HepG2 (cell line): Measurements from ENCODE around the gene RBM44. TPM values are rescaled to one million over a fixed set of nuclear protein-coding genes. Genes with fewer than 3 reads are reported as not detected.

Experiments
- ATAC-seq: fragments of 200-7000 bp; cut with Tn5 transposase; 3 replicates; pipeline ENCODE4 v1.9.1; 2020; ENCODE audit warnings: mild to moderate bottlenecking, moderate library complexity
- BruUV-seq: library from RNA; stranded (reverse); fragments of 400-500 nt; replicated peaks from 2 replicates; lab custom pipeline; 2021; lab: Mats Ljungman, UMichigan
- CTCF ChIA-PET: fragments of 300-600 bp; formaldehyde crosslinking; extraction: SDS; loops from one replicate; lab custom pipeline; 2021; ENCODE audit warnings: low total read pairs, inconsistent platforms, low intra/inter-chr PET ratio; lab: Yijun Ruan, JAX
- POLR2A ChIA-PET: fragments of 350-600 bp; sonication (Branson Sonifier 250); formaldehyde crosslinking; loops from one replicate; lab custom pipeline; 2020; ENCODE audit warnings: antibody characterized with exemption, inconsistent platforms; lab: Yijun Ruan, JAX
- DNase-seq: peaks from one replicate; pipeline ENCODE4 v3.0.0-alpha.2; 2015; ENCODE audit warnings: low spot score
- FAIRE-seq: peaks from 3 replicates; lab custom pipeline; 2011; peaks lifted over from hg19 to GRCh38; lab: Jason Lieb, UNC
- H2AFZ ChIP-seq: one replicate; pipeline ENCODE4 v1.6.1; 2011; ENCODE audit warnings: low read length, inconsistent platforms
- H3K27ac ChIP-seq: fragments of 300-600 bp; 3 replicates; pipeline ENCODE4 v1.8.0; 2011; ENCODE audit warnings: mixed run types, mild to moderate bottlenecking, mixed read lengths, low read length, inconsistent platforms; ENCODE audit not compliant: insufficient read depth; ENCODE audit errors: extremely low read length
- H3K27me3 ChIP-seq, 2 experiments: fragments of 200-600 bp in 1 of 2; 2 replicates in 1 of 2; 3 replicates in 1 of 2; pipeline versions ENCODE4 v1.6.0 to v1.8.0; 2011; ENCODE audit warnings: low read length in 2 of 2, mild to moderate bottlenecking in 2 of 2, moderate library complexity in 2 of 2, inconsistent platforms in 1 of 2; ENCODE audit not compliant: insufficient read depth in 2 of 2, control insufficient read depth in 1 of 2
- H3K36me3 ChIP-seq, 2 experiments: fragments of 200-600 bp in 1 of 2; replicated peaks in 1 of 2; 2 replicates in 1 of 2; 3 replicates in 1 of 2; pipeline versions ENCODE4 v1.5.1 to v1.8.0; 2011; ENCODE audit warnings: low read length in 2 of 2, inconsistent platforms in 1 of 2; ENCODE audit not compliant: insufficient read depth in 2 of 2, control insufficient read depth in 1 of 2
- H3K4me1 ChIP-seq: 2 replicates; pipeline ENCODE4 v1.5.1; 2012; ENCODE audit warnings: low read length, inconsistent platforms; ENCODE audit not compliant: insufficient read depth
- H3K4me2 ChIP-seq: 2 replicates; pipeline ENCODE4 v1.6.0; 2011; ENCODE audit warnings: low read depth, low read length, inconsistent platforms
- H3K4me3 ChIP-seq, 3 experiments: fragments of 200-600 bp in 1 of 3; sonication (generic), shearing (Covaris generic) in 1 of 3; replicated peaks in 1 of 3; 2 replicates each; pipeline ENCODE4 v1.5.1; 2011 to 2016; ENCODE audit warnings: low read length in 3 of 3, inconsistent platforms in 2 of 3, low read depth in 2 of 3, mild to moderate bottlenecking in 2 of 3, control low read depth in 1 of 3, mixed read lengths in 1 of 3; ENCODE audit not compliant: insufficient read depth in 1 of 3
- H3K79me2 ChIP-seq: one replicate; pipeline ENCODE4 v1.6.1; 2011; ENCODE audit warnings: low read length, inconsistent platforms; ENCODE audit not compliant: insufficient read depth
- H3K9ac ChIP-seq: 2 replicates; pipeline ENCODE4 v1.6.0; 2011; ENCODE audit warnings: mild to moderate bottlenecking, low read depth, low read length, inconsistent platforms; ENCODE audit not compliant: insufficient read depth
- H3K9me3 ChIP-seq: 2 replicates; pipeline ENCODE4 v1.5.1; 2012; ENCODE audit warnings: mild to moderate bottlenecking, low read length
- H4K20me1 ChIP-seq: 2 replicates; pipeline ENCODE4 v1.6.0; 2011; ENCODE audit warnings: inconsistent platforms, mild to moderate bottlenecking, low read length, moderate library complexity; ENCODE audit not compliant: insufficient read depth
- AGO1 ChIP-seq: fragments of 200-400 bp; formaldehyde crosslinking; IDR thresholded peaks from 2 replicates; pipeline ENCODE4 v1.6.1; 2017; ENCODE audit warnings: mild to moderate bottlenecking, low read depth, low read length, moderate library complexity; ENCODE audit not compliant: poor library complexity, severe bottlenecking
- ARHGAP35 ChIP-seq: sonication (generic); formaldehyde crosslinking; IDR thresholded peaks from 2 replicates; pipeline ENCODE4 v1.9.0; 2022; ENCODE audit warnings: mild to moderate bottlenecking, inconsistent platforms, moderate library complexity, missing genetic modification reagents, borderline replicate concordance
- GMEB1 ChIP-seq: sonication (generic); formaldehyde crosslinking; IDR thresholded peaks from 2 replicates; pipeline ENCODE4 v1.5.1; 2020; ENCODE audit warnings: missing genetic modification reagents, mild to moderate bottlenecking, borderline replicate concordance
- MAFF ChIP-seq: IDR thresholded peaks from 2 replicates; pipeline ENCODE4 v1.6.1; 2011; ENCODE audit warnings: low read depth, low read length, improper control_type of control experiment
- MAFK ChIP-seq, 2 experiments: IDR thresholded peaks in 1 of 2; conservative IDR thresholded peaks in 1 of 2; 2 replicates each; pipeline ENCODE4 v1.6.1; 2011; ENCODE audit warnings: improper control_type of control experiment in 2 of 2, low read length in 2 of 2
- NR3C1 ChIP-seq: sonication (generic); formaldehyde crosslinking; IDR thresholded peaks from 2 replicates; pipeline ENCODE4 v1.4.0; 2020; ENCODE audit warnings: missing genetic modification reagents
- XBP1 ChIP-seq: sonication (generic); formaldehyde crosslinking; IDR thresholded peaks from 2 replicates; pipeline ENCODE4 v1.5.0; 2020; ENCODE audit warnings: missing genetic modification reagents
- ZHX2 ChIP-seq, 2 experiments: sonication (generic) in 1 of 2; formaldehyde crosslinking in 1 of 2; IDR thresholded peaks; 2 replicates each; pipeline versions ENCODE4 v1.6.1 to v1.9.0; 2014 to 2022; ENCODE audit warnings: antibody characterized with exemption in 1 of 2, borderline replicate concordance in 1 of 2, inconsistent platforms in 1 of 2, low read depth in 1 of 2, missing genetic modification reagents in 1 of 2
- ZNF615 ChIP-seq: sonication (generic); formaldehyde crosslinking; IDR thresholded peaks from 2 replicates; pipeline ENCODE4 v1.5.0; 2020; ENCODE audit warnings: mild to moderate bottlenecking, missing genetic modification reagents, borderline replicate concordance
- WGBS: methylation state at CpG from one replicate; pipeline ENCODE4 v1.1.6; 2017; ENCODE audit warnings: low lambda C conversion rate; 5-methylcytosine and 5-hydroxymethylcytosine counted together
- in situ Hi-C: cut with HindIII; loops from 2 replicates; pipeline ENCODE4 v1.10.0; 2017; ENCODE audit warnings: low pct_unique_long_range_greater_than_20kb; ENCODE audit not compliant: extremely low pct_ligation_motif_present
- intact Hi-C: fragments of 100-400 bp; cut with micrococcal nuclease; formaldehyde crosslinking; loops from one replicate; pipeline ENCODE4 v1.10.0; 2022; ENCODE audit not compliant: unreplicated experiment
- polyA plus RNA-seq, 8 experiments: library from polyadenylated mRNA; depleted of rRNA in 3 of 8; stranded (reverse) in 7 of 8; unstranded in 1 of 8; fragments of >200 nt; fragmentation: Illumina TruSeq in 4 of 8; extraction: Trizol in 4 of 8; gene quantifications; 2 replicates each; pipeline versions ENCODE4 v1.2.1 to v1.2.3, GENCODE V29; 2011 to 2016; ENCODE audit warnings: low read depth in 4 of 8, missing spikeins in 1 of 8, mixed read lengths in 1 of 8; ENCODE audit not compliant: insufficient read depth in 1 of 8
- total RNA-seq, 5 experiments: library from RNA; depleted of rRNA; stranded (reverse); fragments of >200 nt; fragmentation: Illumina TruSeq; extraction: Trizol; gene quantifications; 2 replicates each; pipeline ENCODE4 v1.2.3, GENCODE V29; 2016; ENCODE audit warnings: low read depth in 1 of 5

The RBM44 gene
- total and polyA plus RNA-seq, 2 of the 13 experiments (the other 11 are each of a cell fraction or from before 2014, with no cell fraction given): 0.13 to 0.50 TPM

- TF ChIP-seq GMEB1 (CRISPR knock-in tag) (no peak), AGO1 (no peak), ARHGAP35 (CRISPR knock-in tag) (no peak), NR3C1 (CRISPR knock-in tag) (no peak)
Measured at GRCh38 chr2:237816531-237816930, 18.0 kb downstream of the RBM44 start (continued).

GRCh38 chr2:237818066-237818473 lies 19.5 kb downstream of the RBM44 start:
- CTCF ChIA-PET: no interaction called here
- WGBS: 7% methylated on average over 5 of the region's 5 CpGs
- in situ Hi-C loops: no loop called here
- no TSS peak for BruUV-seq
- H3K36me3 ChIP-seq: no peaks in the 10 kb centered on the region
- no peak for FAIRE-seq
- H3K4me1 ChIP-seq: no peaks in the 10 kb centered on the region
- H3K27me3 ChIP-seq: 0 out of 5 replicates have a peak, but pooled peaks cover 0 to 4% of the 10 kb centered on the region in 2 experiments
- H3K4me2 ChIP-seq: no peak overlapping the region
- H3K27ac ChIP-seq: no peak overlapping the region
- no peaks in the 10 kb centered on the region for H3K9me3 ChIP-seq
- POLR2A ChIA-PET: no interaction called here
- intact Hi-C loops: no loop called here
- H3K9ac ChIP-seq: no peak overlapping the region
- H3K4me3 ChIP-seq: no peak overlapping the region
- no peaks in the 10 kb centered on the region for H4K20me1 ChIP-seq
- ATAC-seq: no peak
- DNase-seq: no peak
- TF ChIP-seq MAFF (peak; percentile 83), XBP1 (CRISPR knock-in tag) (no peak), ZNF615 (no peak), ZHX2 (IDR thresholded peaks at IDR 0.05; ENCODE audit: low read depth) (no peak), ZHX2 (CRISPR knock-in tag; IDR thresholded peaks at IDR 0.05; ENCODE audit: borderline replicate concordance) (no peak), MAFK (conservative IDR thresholded peaks at IDR 0.05 in 1 of 2, IDR thresholded peaks at IDR 0.05 in 1 of 2; ENCODE audit: low read length in 2 of 2) (peak; percentile 78 to 86)
- H2AFZ ChIP-seq: no peak overlapping the region
- H3K79me2 ChIP-seq: no peaks in the 10 kb centered on the region
